ENCODE data around the gene SPATS1. TPM values are rescaled to one million over a fixed set of nuclear protein-coding genes. Genes with fewer than 3 reads are reported as not detected.

SPATS1 gene
- polyA plus RNA-seq, 3 donors = not detected

DNA sequence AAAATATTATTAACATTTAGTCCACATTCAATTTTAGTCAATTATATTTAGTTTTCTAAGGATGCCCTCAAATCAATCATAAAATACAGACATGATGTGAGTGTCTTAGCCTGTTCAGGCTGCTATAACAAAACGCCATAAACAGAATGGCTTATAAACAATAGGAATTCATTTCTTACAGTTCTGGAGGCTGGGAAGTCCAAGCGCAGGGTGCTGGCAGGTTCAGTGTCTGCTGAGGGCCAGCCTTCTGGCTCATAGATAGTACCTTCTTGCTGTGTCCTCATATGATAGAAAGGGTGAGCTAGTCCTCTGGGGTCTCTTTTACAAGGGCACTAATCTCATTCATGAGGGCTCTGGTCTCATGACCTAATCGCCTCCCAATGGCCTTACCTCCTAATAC lies 35.0 kb downstream of the SPATS1 start:
- no peak overlapping the region for H3K4me3 ChIP-seq (replicated peaks in 1 of 3; ENCODE audit: low read depth in 2 of 3, low read length in 3 of 3)
- intact Hi-C loops (cut with micrococcal nuclease) = no loop called here
- no peaks in the 10 kb centered on the region for H3K36me3 Mint-ChIP-seq
- TF ChIP-seq, protein P1, sequence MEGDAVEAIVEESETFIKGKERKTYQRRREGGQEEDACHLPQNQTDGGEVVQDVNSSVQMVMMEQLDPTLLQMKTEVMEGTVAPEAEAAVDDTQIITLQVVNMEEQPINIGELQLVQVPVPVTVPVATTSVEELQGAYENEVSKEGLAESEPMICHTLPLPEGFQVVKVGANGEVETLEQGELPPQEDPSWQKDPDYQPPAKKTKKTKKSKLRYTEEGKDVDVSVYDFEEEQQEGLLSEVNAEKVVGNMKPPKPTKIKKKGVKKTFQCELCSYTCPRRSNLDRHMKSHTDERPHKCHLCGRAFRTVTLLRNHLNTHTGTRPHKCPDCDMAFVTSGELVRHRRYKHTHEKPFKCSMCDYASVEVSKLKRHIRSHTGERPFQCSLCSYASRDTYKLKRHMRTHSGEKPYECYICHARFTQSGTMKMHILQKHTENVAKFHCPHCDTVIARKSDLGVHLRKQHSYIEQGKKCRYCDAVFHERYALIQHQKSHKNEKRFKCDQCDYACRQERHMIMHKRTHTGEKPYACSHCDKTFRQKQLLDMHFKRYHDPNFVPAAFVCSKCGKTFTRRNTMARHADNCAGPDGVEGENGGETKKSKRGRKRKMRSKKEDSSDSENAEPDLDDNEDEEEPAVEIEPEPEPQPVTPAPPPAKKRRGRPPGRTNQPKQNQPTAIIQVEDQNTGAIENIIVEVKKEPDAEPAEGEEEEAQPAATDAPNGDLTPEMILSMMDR (IDR thresholded peaks at IDR 0.05) = no peak
- no peaks in the 10 kb centered on the region for H3K9me3 Mint-ChIP-seq
- H3K4me3 Mint-ChIP-seq = no peak overlapping the region
- H3K27me3 ChIP-seq (ENCODE audit: control insufficient read depth in 2 of 2, insufficient read depth in 2 of 2, low read length in 2 of 2) = no peaks in the 10 kb centered on the region
- H3K36me3 ChIP-seq (replicated peaks in 1 of 2; ENCODE audit: control insufficient read depth in 1 of 2, insufficient read depth in 2 of 2, low read length in 2 of 2) = no peaks in the 10 kb centered on the region
- H3K27ac ChIP-seq (ENCODE audit: low read depth in 1 of 2, low read length in 2 of 2) = no peak overlapping the region
- peaks cover 1 to 2% (median 2%) of the 10 kb centered on the region in 3 donors for H3K27me3 Mint-ChIP-seq (ENCODE audit: low read depth in 3 of 3)
- no peaks in the 10 kb centered on the region for H3K9me3 ChIP-seq (replicated peaks in 1 of 2; ENCODE audit: control insufficient read depth in 1 of 2, insufficient read depth in 1 of 2, low read length in 2 of 2)
- no peaks in the 10 kb centered on the region for H4K20me1 ChIP-seq (ENCODE audit: insufficient read depth, low read length)
- DNase-seq = no peak
- no peak overlapping the region for H3K27ac Mint-ChIP-seq
- no peak overlapping the region for H3K4me2 ChIP-seq (replicated peaks; ENCODE audit: extremely low read depth, low read length, poor library complexity, severe bottlenecking)
- peaks cover 23 to 27% of the 10 kb centered on the region in 2 donors for H3K4me1 ChIP-seq (ENCODE audit: control insufficient read depth in 1 of 2, insufficient read depth in 2 of 2, low read length in 2 of 2)
- WGBS (ENCODE audit: insufficient coverage) = no CpG with 5 or more reads among the region's 3 CpGs
- H3K79me2 ChIP-seq (ENCODE audit: insufficient read depth, low read length) = no peaks in the 10 kb centered on the region
- H3K9ac ChIP-seq (ENCODE audit: insufficient read depth, low read length, poor library complexity, severe bottlenecking) = no peak overlapping the region
- H2AFZ ChIP-seq (ENCODE audit: insufficient read depth, low read depth, low read length, poor library complexity, severe bottlenecking) = no peak overlapping the region
- peaks cover 21% of the 10 kb centered on the region for H3K4me1 Mint-ChIP-seq

GRCh38 chr6:44377971-44378370 lies 35.5 kb downstream of the SPATS1 start:
- H3K27ac ChIP-seq (ENCODE audit: low read depth in 1 of 2, low read length in 2 of 2) = no peak overlapping the region
- no peaks in the 10 kb centered on the region for H3K79me2 ChIP-seq (ENCODE audit: insufficient read depth, low read length)
- no peak for DNase-seq
- no peaks in the 10 kb centered on the region for H4K20me1 ChIP-seq (ENCODE audit: insufficient read depth, low read length)
- no peak overlapping the region for H2AFZ ChIP-seq (ENCODE audit: insufficient read depth, low read depth, low read length, poor library complexity, severe bottlenecking)
- TF ChIP-seq, protein P1 (IDR thresholded peaks at IDR 0.05) = no peak
- WGBS (ENCODE audit: insufficient coverage) = no CpG with 5 or more reads among the region's 1 CpG
- Mint-ChIP-seq H3K9me3 (no peaks in the 10 kb centered on the region), H3K4me1 (peaks cover 18% of the 10 kb centered on the region), H3K27me3 (ENCODE audit: low read depth in 3 of 3) (peaks cover 1 to 2% (median 2%) of the 10 kb centered on the region in 3 donors), H3K4me3 (peak overlapping the region in 1 of 2 donors; percentile 7), H3K36me3 (no peaks in the 10 kb centered on the region), H3K27ac (no peak overlapping the region)
- H3K9me3 ChIP-seq (replicated peaks in 1 of 2; ENCODE audit: control insufficient read depth in 1 of 2, insufficient read depth in 1 of 2, low read length in 2 of 2) = no peaks in the 10 kb centered on the region
- H3K9ac ChIP-seq (ENCODE audit: insufficient read depth, low read length, poor library complexity, severe bottlenecking) = no peak overlapping the region
- no peak overlapping the region for H3K4me2 ChIP-seq (replicated peaks; ENCODE audit: extremely low read depth, low read length, poor library complexity, severe bottlenecking)
- intact Hi-C loops (cut with micrococcal nuclease) = no loop called here
- H3K4me1 ChIP-seq (ENCODE audit: control insufficient read depth in 1 of 2, insufficient read depth in 2 of 2, low read length in 2 of 2) = peaks cover 23 to 27% of the 10 kb centered on the region in 2 donors
- H3K27me3 ChIP-seq (ENCODE audit: control insufficient read depth in 2 of 2, insufficient read depth in 2 of 2, low read length in 2 of 2) = no peaks in the 10 kb centered on the region
- no peaks in the 10 kb centered on the region for H3K36me3 ChIP-seq (replicated peaks in 1 of 2; ENCODE audit: control insufficient read depth in 1 of 2, insufficient read depth in 2 of 2, low read length in 2 of 2)
- H3K4me3 ChIP-seq (replicated peaks in 1 of 3; ENCODE audit: low read depth in 2 of 3, low read length in 3 of 3) = no peak overlapping the region

Measured in CD14-positive monocyte (primary cell).